Stomach (tissue), 9 donors: ENCODE results near the gene TMEM50A. TPM values are rescaled to one million over a fixed set of nuclear protein-coding genes. Genes with fewer than 3 reads are reported as not detected.
"Not testable (repeated sequence)": the region's sequence is repeated elsewhere in the genome, so short reads cannot be mapped to it uniquely, and the experiment has no call there.

ENCODE experiments used
- DNase-seq, 2 donors: peaks; one replicate each; pipeline versions ENCODE4 v3.0.0 to v3.0.0-alpha.2; 2013 to 2019
- H3K27ac ChIP-seq, 5 donors: fragments of 200-600 bp in 4 of 5; sonication (generic) in 4 of 5; one replicate each; pipeline ENCODE4 v1.5.1; 2013 to 2019; ENCODE audit warnings: mild to moderate bottlenecking in 1 of 5, moderate library complexity in 1 of 5
- H3K27me3 ChIP-seq, 3 donors: fragments of 200-600 bp; sonication (generic); one replicate each; pipeline ENCODE4 v1.5.1; 2017 to 2019; ENCODE audit warnings: mixed run types in 1 of 3
- H3K36me3 ChIP-seq, 4 donors: fragments of 200-600 bp; sonication (generic); 1 replicate in 3 of 4; 2 replicates in 1 of 4; pipeline ENCODE4 v1.5.1; 2016 to 2019
- H3K4me1 ChIP-seq, 4 donors: fragments of 200-600 bp; sonication (generic); one replicate each; pipeline ENCODE4 v1.5.1; 2016 to 2019
- H3K4me3 ChIP-seq, 4 donors: fragments of 200-600 bp; sonication (generic) in 3 of 4; one replicate each; pipeline ENCODE4 v1.5.1; 2016 to 2019; ENCODE audit warnings: mild to moderate bottlenecking in 1 of 4
- H3K9me3 ChIP-seq, 4 donors: fragments of 200-600 bp; sonication (generic); one replicate each; pipeline ENCODE4 v1.5.1; 2016 to 2019
- EP300 ChIP-seq: sonication (generic); formaldehyde crosslinking; IDR thresholded peaks from one replicate; pipeline ENCODE4 v1.6.1; 2017; ENCODE audit warnings: antibody characterized with exemption
- POLR2A ChIP-seq, 4 donors: fragments of 450-650 bp; IDR thresholded peaks; one replicate each; pipeline ENCODE4 v1.6.1; 2016; ENCODE audit warnings: antibody characterized with exemption in 4 of 4, control low read depth in 2 of 4, mild to moderate bottlenecking in 1 of 4, moderate library complexity in 1 of 4
- POLR2AphosphoS5 ChIP-seq, 3 donors: sonication (generic); formaldehyde crosslinking; IDR thresholded peaks; one replicate each; pipeline ENCODE4 v1.6.1; 2016; ENCODE audit warnings: antibody characterized with exemption in 3 of 3
- WGBS, 5 donors: extraction: QIAGEN DNeasy Blood & Tissue Kit in 3 of 5; methylation state at CpG; one replicate each; pipeline versions ENCODE4 v1.1.5 to v1.1.7; 2013 to 2018; 5-methylcytosine and 5-hydroxymethylcytosine counted together
- intact Hi-C: fragments of 100-400 bp; cut with DNase I; formaldehyde crosslinking; loops from one replicate; pipeline ENCODE4 v1.15.1; 2023; ENCODE audit warnings: low total_unique reads
- polyA plus RNA-seq, 3 donors: library from polyadenylated mRNA; stranded (reverse); fragments of 200-250 nt; gene quantifications; one replicate each; pipeline ENCODE4 v1.2.3, GENCODE V29; 2013
- total RNA-seq, 5 donors: library from RNA; depleted of rRNA; stranded (reverse); fragments of >200 nt; gene quantifications; one replicate each; pipeline versions ENCODE4 v1.1.0 to v1.2.3, GENCODE V29; 2014 to 2016
- TF ChIP-seq, protein P1 (sequence below), 7 experiments: fragments of 450-650 bp in 4 of 7; fragments of 200-600 bp in 3 of 7; sonication (generic) in 3 of 7; IDR thresholded peaks; one replicate each; pipeline ENCODE4 v1.5.1; 2016 to 2019; ENCODE audit warnings: antibody characterized with exemption in 7 of 7, control low read depth in 2 of 7, mild to moderate bottlenecking in 1 of 7
- donor health status: healthy with polysubstance abuse.
- donor health status: Bipolar disorder and iron deficiency.
- donor health status: healthy.

Gene TMEM50A
- total and polyA plus RNA-seq, 8 donors, result 27.2 to 115 (median 58.4) TPM

DNA sequence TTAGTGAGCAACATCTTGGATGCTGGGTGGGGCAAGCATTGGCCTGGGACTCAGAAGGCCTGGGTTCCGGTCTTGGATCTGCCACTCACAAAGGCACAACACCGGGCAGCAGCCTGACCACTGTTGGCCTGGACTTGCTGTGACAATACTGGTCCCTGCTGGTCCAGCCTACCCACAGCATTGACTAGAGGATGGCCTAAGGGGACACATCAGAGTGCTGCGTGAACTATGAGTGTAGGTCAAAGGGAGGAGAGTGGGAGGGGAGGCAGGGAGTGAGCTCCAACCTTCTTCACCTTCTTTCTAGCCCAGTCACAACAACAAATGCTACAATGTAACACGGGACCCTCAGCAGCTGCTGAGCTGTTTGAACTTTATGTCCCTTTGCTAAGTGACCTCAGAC, 31.1 kb downstream of the TMEM50A start:
- H3K27me3 ChIP-seq, result no peaks in the 10 kb centered on the region
- H3K4me3 ChIP-seq, result no peak overlapping the region
- no peaks in the 10 kb centered on the region for H3K36me3 ChIP-seq
- TF ChIP-seq, protein P1, sequence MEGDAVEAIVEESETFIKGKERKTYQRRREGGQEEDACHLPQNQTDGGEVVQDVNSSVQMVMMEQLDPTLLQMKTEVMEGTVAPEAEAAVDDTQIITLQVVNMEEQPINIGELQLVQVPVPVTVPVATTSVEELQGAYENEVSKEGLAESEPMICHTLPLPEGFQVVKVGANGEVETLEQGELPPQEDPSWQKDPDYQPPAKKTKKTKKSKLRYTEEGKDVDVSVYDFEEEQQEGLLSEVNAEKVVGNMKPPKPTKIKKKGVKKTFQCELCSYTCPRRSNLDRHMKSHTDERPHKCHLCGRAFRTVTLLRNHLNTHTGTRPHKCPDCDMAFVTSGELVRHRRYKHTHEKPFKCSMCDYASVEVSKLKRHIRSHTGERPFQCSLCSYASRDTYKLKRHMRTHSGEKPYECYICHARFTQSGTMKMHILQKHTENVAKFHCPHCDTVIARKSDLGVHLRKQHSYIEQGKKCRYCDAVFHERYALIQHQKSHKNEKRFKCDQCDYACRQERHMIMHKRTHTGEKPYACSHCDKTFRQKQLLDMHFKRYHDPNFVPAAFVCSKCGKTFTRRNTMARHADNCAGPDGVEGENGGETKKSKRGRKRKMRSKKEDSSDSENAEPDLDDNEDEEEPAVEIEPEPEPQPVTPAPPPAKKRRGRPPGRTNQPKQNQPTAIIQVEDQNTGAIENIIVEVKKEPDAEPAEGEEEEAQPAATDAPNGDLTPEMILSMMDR (IDR thresholded peaks at IDR 0.05), result no peak
- TF ChIP-seq POLR2AphosphoS5 (IDR thresholded peaks at IDR 0.05) (no peak), EP300 (no peak), POLR2A (IDR thresholded peaks at IDR 0.05) (no peak)
- no peak overlapping the region for H3K27ac ChIP-seq
- H3K4me1 ChIP-seq, result no peaks in the 10 kb centered on the region
- no peaks in the 10 kb centered on the region for H3K9me3 ChIP-seq
- intact Hi-C loops, result no loop called here
- DNase-seq, result no peak
- WGBS, 5 donors, result 71 to 94% (median 86%) methylated on average over 4 of the region's 4 CpGs

DNA sequence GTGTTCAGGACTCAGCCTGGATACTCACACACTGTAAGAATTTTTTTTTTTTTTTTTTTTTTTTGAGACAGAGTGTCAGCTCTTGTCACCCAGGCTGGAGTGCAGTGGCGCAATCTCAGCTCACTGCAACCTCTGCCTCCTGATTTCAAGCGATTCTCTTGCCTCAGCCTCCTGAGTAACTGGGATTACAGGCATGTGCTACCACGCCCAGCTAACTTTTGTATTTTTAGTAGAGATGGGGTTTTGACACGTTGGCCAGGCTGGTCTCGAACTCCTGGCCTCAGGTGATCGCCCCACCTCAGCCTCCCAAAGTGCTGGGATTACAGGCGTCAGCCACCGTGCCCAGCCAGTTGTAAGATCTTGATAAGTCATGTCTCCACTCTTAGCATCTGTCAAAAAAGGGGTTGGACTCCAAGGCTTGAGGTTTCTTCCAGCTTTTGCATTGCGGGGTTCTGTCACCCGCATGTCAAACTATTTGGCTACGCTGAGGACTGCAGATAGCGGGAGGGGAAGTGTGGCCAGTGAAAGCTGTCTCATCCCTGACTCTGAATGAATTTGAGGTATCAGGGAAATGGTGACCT, 31.6 kb downstream of the TMEM50A start:
- H3K36me3 ChIP-seq, DNase-seq, H3K4me3 ChIP-seq, H3K4me1 ChIP-seq, intact Hi-C loops, H3K27ac ChIP-seq, H3K9me3 ChIP-seq, H3K27me3 ChIP-seq: not testable (repeated sequence)
- WGBS, 5 donors, result 77 to 90% (median 83%) methylated on average over 12 of the region's 12 CpGs

DNA sequence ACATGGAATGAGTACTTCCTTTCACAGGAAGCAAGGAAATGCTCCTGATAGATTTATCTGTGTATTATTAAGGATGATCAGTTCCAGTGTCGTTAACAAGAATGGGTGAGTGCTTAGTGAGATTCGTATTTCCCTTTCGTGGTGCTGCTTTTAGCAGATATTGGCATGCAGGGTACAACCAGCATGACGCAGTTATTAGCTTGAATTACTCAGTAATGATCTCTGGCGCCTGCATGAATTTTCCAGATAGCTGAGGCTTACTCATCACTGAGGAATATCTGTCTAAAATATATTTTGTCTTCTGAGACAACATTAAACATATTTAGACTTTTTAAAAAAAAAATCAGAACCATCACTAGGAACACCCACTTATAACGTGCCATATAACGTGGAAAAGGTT, 33.6 kb downstream of the TMEM50A start:
- H3K4me1 ChIP-seq, DNase-seq, intact Hi-C loops, H3K9me3 ChIP-seq, H3K4me3 ChIP-seq, H3K36me3 ChIP-seq, H3K27ac ChIP-seq, H3K27me3 ChIP-seq: not testable (repeated sequence)
- 80 to 84% (median 82%) methylated on average over 7 of the region's 7 CpGs for WGBS, 5 donors

DNA sequence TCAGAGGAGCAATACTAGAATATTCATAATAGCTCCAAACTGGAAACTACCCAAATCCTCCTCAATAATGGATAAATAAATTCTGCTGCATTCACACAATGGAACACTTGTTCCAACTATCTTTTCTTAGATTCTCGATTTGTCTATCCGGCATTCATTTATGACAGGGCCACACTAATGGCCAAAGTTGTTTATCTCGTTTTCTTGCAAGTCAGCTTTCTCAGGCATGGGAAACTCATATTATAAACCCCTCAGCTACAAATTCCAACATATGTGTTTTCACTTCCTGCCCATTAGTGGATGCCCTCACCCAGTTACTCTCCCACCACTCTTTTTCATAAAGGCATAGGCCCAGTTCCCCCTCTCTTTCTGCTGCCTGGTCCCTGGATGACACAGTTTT, 40.2 kb downstream of the TMEM50A start:
- 81 to 87% (median 83%) methylated on average over 3 of the region's 3 CpGs for WGBS, 5 donors
- H3K4me1 ChIP-seq, H3K9me3 ChIP-seq, H3K4me3 ChIP-seq, H3K27ac ChIP-seq, H3K36me3 ChIP-seq, H3K27me3 ChIP-seq, DNase-seq, intact Hi-C loops: not testable (repeated sequence)

DNA sequence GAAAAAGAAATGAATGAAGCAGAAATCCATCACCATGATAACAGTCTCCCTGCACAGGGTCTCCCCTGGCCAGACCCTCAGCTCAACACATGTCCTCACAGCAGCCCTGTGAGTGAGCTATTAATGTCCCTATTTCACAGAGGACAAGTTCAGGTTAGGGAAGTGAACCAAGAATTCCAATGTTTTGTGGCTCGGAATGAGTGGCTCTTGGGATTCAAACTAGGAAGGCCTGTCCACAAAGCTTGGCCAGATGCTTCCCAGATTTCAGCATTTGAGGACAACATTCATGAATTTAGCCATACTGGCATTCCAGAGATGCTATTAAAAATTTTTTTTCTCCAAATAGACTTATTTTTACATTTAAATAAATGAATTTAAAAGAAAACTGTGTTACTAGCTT, 44.4 kb downstream of the TMEM50A start:
- 83 to 100% (median 91%) methylated on average over 1 of the region's 1 CpG for WGBS, 5 donors
- H3K4me3 ChIP-seq, H3K27ac ChIP-seq, intact Hi-C loops, H3K4me1 ChIP-seq, H3K27me3 ChIP-seq, H3K36me3 ChIP-seq, DNase-seq, H3K9me3 ChIP-seq: not testable (repeated sequence)

DNA sequence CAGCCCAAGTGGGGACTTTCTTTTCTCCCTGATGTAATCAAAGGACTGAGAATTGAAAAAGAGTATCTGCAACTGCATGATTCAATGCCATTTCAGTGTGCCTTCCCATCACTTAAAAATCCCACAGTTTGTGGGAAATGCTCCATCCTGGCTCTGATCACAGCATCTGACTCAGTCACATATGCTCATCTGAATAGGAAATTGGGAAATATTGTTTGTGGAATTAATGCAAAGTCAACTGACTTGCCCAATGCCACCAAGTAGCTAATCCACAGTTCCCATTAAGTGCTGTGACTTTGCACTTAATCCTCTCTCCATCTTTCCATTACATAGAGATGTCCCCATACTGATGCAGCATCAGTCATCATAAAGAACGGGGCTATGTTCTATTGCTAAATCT, 45.0 kb downstream of the TMEM50A start:
- H3K27ac ChIP-seq, intact Hi-C loops: not testable (repeated sequence)
- WGBS, 5 donors, result 79 to 100% (median 89%) methylated on average over 1 of the region's 1 CpG

DNA sequence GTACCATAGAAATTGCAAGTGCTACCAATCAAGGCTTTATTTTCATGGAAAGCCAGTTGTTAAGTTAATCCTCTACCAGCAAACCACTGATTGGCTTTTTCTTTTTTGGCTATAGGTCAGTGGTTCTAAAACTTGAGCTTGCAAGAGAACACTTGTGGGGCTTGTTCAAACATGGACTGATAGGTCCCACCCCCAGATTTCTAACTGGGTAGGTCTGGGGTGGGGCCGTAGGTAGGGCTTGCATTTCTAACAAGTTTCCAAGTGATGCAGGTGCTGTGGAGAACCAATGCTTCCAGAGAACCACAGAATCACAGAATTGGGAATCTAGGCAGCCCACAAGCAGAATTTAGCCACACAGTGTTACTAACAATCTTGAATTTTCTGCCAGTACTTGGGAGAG, 45.7 kb downstream of the TMEM50A start:
- H3K36me3 ChIP-seq, H3K4me1 ChIP-seq, H3K9me3 ChIP-seq, DNase-seq, H3K27me3 ChIP-seq, H3K27ac ChIP-seq, intact Hi-C loops, H3K4me3 ChIP-seq: not testable (repeated sequence)
- no CpG with 5 or more reads among the region's 1 CpG for WGBS, 5 donors

More for the DNA sequence above, 45.0 kb downstream of the TMEM50A start:
- not testable (repeated sequence) for H3K27me3 ChIP-seq, H3K9me3 ChIP-seq, H3K4me3 ChIP-seq, H3K36me3 ChIP-seq, H3K4me1 ChIP-seq, DNase-seq

DNA sequence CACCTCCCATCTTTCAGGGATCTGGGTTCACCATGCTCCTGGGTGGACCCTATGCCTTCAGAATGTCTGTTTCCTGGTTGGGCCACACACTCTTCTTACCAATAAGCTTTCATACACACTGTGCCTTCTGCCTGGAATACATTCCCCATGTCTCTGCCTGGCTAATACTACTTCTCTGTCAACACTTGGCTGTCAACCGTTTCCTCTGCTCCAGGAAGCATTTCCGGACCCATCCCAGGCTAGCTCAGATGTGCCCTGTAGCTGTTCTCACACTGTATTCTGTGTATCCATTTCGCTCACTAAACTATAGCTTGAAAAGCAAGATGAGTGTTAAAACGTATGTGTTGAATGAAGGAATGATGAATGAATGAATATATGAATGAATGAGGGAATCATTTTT, 49.0 kb downstream of the TMEM50A start:
- intact Hi-C loops, H3K27ac ChIP-seq, H3K27me3 ChIP-seq, H3K36me3 ChIP-seq, DNase-seq, H3K4me1 ChIP-seq, H3K9me3 ChIP-seq, H3K4me3 ChIP-seq: not testable (repeated sequence)
- 74 to 78% (median 76%) methylated on average over 4 of the region's 4 CpGs for WGBS, 5 donors

DNA sequence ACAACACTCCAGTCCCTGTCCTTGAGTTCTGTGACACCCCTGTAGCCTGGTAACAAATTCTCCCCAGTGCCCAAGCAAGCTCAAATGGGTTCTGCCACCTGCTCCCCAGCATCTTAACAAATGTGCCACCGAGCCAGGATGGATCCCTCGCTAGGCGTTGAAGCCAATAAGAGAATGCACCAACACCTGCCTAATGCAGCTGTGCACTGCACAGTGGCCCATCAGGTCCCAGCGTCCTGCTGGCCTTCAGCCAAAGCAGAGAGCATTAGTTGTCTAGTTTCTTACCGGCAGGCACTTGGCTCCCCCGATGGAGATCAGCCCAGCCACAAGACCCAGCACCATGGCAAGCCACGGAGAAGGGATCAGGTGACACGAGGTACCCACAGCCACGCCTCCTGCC, 50.6 kb downstream of the TMEM50A start:
- H3K27ac ChIP-seq, H3K4me3 ChIP-seq, H3K4me1 ChIP-seq, H3K36me3 ChIP-seq, H3K27me3 ChIP-seq, H3K9me3 ChIP-seq, intact Hi-C loops, DNase-seq: not testable (repeated sequence)
- WGBS, 5 donors, result 61 to 71% (median 68%) methylated on average over 6 to 8 of the region's 9 CpGs

DNA sequence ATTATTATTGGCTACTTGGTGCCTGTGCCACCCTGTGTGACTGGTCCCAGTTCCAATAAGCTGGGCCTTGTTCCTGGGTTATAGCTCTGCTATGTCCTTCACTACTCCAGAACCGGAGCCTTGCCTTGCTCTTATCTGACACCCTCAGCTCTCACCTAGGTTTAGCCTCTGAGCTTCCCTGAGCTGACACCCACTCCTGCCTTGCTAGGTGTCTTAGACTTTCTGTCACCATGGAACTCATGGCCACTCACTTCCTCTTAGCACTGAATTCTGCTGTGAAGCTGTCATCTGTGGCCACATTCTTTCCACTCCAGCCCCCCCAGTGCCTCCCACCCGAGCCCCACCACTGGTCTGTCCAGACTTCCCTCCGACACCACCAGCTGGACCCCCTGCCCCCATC, 51.6 kb downstream of the TMEM50A start:
- H3K4me3 ChIP-seq, H3K36me3 ChIP-seq, H3K9me3 ChIP-seq, intact Hi-C loops, H3K27ac ChIP-seq, H3K4me1 ChIP-seq, H3K27me3 ChIP-seq, DNase-seq: not testable (repeated sequence)
- WGBS, 5 donors, result 46 to 77% (median 59%) methylated on average over 3 of the region's 3 CpGs
